ENCODE data around the gene BCAP31. TPM values are rescaled to one million over a fixed set of nuclear protein-coding genes. Genes with fewer than 3 reads are reported as not detected.
"Not testable (repeated sequence)": the region's sequence is repeated elsewhere in the genome, so short reads cannot be mapped to it uniquely, and the experiment has no call there.

BCAP31 gene
- total RNA-seq, 1 experiment from 2014 or later = 522 TPM

- ChIA-PET CTCF (interaction anchor here (0.6 kb wide), 2 partner anchors 70 to 736 kb away, joined by 3 to 4 read pairs; no protein-coding TSS in a partner anchor), POLR2A (ENCODE audit: unreplicated experiment) (interaction anchor here (0.6 to 0.7 kb wide), 2 partner anchors 421 to 788 kb away, joined by 3 read pairs; partner anchors contain the start of gene ZNF275)
- Histone ChIP-seq H3F3A (ENCODE audit: insufficient read depth, low read depth) (no peaks in the 10 kb centered on the region), H3K4me3 (no peak overlapping the region), H4K20me1 (ENCODE audit: insufficient read depth) (no peaks in the 10 kb centered on the region), H3K79me2 (ENCODE audit: low read depth) (no peaks in the 10 kb centered on the region), H3K4me1 (replicated peaks; ENCODE audit: insufficient read depth) (no peaks in the 10 kb centered on the region), H3K36me3 (ENCODE audit: low read depth) (no peaks in the 10 kb centered on the region), H3K4me2 (no peak overlapping the region), H2AFZ (no peak overlapping the region), H3K27me3 (ENCODE audit: insufficient read depth, low read depth) (no peaks in the 10 kb centered on the region), H3K9me3 (ENCODE audit: insufficient read depth, low read depth) (no peaks in the 10 kb centered on the region), H3K9me2 (ENCODE audit: insufficient read depth) (no peaks in the 10 kb centered on the region), H3K27ac (no peak overlapping the region)
- intact Hi-C loops (cut with micrococcal nuclease; ENCODE audit: unreplicated experiment) = no loop called here
- TF ChIP-seq CTCF (conservative IDR thresholded peaks at IDR 0.05) (no peak; the same call in 1 of the 2 replicates), EZH2 (IDR thresholded peaks at IDR 0.05; ENCODE audit: low read depth) (no peak)
- BruUV-seq (replicated peaks) = no TSS peak
- no peak for DNase-seq
Measured at GRCh38 chrX:153755136-153755535, 30.9 kb upstream of the BCAP31 start.

GRCh38 chrX:153750127-153750774, 26.1 kb upstream of the BCAP31 start:
- no TSS peak for BruUV-seq (replicated peaks)
- no peak for DNase-seq
- H3F3A ChIP-seq (ENCODE audit: insufficient read depth, low read depth) = no peaks in the 10 kb centered on the region
- no peak overlapping the region for H3K4me3 ChIP-seq
- no peaks in the 10 kb centered on the region for H3K36me3 ChIP-seq (ENCODE audit: low read depth)
- H3K9me2 ChIP-seq (ENCODE audit: insufficient read depth) = no peaks in the 10 kb centered on the region
- no peaks in the 10 kb centered on the region for H3K79me2 ChIP-seq (ENCODE audit: low read depth)
- POLR2A ChIA-PET (ENCODE audit: unreplicated experiment) = no interaction called here
- no peak overlapping the region for H3K27ac ChIP-seq
- intact Hi-C loops (cut with micrococcal nuclease; ENCODE audit: unreplicated experiment) = no loop called here
- no peaks in the 10 kb centered on the region for H4K20me1 ChIP-seq (ENCODE audit: insufficient read depth)
- no peaks in the 10 kb centered on the region for H3K27me3 ChIP-seq (ENCODE audit: insufficient read depth, low read depth)
- no peaks in the 10 kb centered on the region for H3K4me1 ChIP-seq (replicated peaks; ENCODE audit: insufficient read depth)
- TF ChIP-seq EZH2 (IDR thresholded peaks at IDR 0.05; ENCODE audit: low read depth) = no peak
- TF ChIP-seq CTCF (conservative IDR thresholded peaks at IDR 0.05) = no peak
- CTCF ChIA-PET = no interaction called here
- H3K4me2 ChIP-seq = no peak overlapping the region
- no peaks in the 10 kb centered on the region for H3K9me3 ChIP-seq (ENCODE audit: insufficient read depth, low read depth)
- no peak overlapping the region for H2AFZ ChIP-seq

GRCh38 chrX:153749017-153749416, 24.8 kb upstream of the BCAP31 start:
- H3K9me3 ChIP-seq (ENCODE audit: insufficient read depth, low read depth); H3K27ac ChIP-seq; H3K4me2 ChIP-seq; H3K4me1 ChIP-seq (replicated peaks; ENCODE audit: insufficient read depth); H3K36me3 ChIP-seq (ENCODE audit: low read depth); H3F3A ChIP-seq (ENCODE audit: insufficient read depth, low read depth); H3K27me3 ChIP-seq (ENCODE audit: insufficient read depth, low read depth); H3K4me3 ChIP-seq; intact Hi-C loops (cut with micrococcal nuclease; ENCODE audit: unreplicated experiment); BruUV-seq (replicated peaks); H4K20me1 ChIP-seq (ENCODE audit: insufficient read depth); H3K79me2 ChIP-seq (ENCODE audit: low read depth); POLR2A ChIA-PET (ENCODE audit: unreplicated experiment); H3K9me2 ChIP-seq (ENCODE audit: insufficient read depth); DNase-seq; CTCF ChIA-PET; H2AFZ ChIP-seq: not testable (repeated sequence)

GRCh38 chrX:153746991-153747390, 22.8 kb upstream of the BCAP31 start:
- H3K9me3 ChIP-seq (ENCODE audit: insufficient read depth, low read depth); H3K27ac ChIP-seq; H4K20me1 ChIP-seq (ENCODE audit: insufficient read depth); H3K27me3 ChIP-seq (ENCODE audit: insufficient read depth, low read depth); H3K4me2 ChIP-seq; BruUV-seq (replicated peaks); H3K4me3 ChIP-seq; intact Hi-C loops (cut with micrococcal nuclease; ENCODE audit: unreplicated experiment); H3F3A ChIP-seq (ENCODE audit: insufficient read depth, low read depth); DNase-seq; H3K79me2 ChIP-seq (ENCODE audit: low read depth); H3K4me1 ChIP-seq (replicated peaks; ENCODE audit: insufficient read depth); H3K36me3 ChIP-seq (ENCODE audit: low read depth); POLR2A ChIA-PET (ENCODE audit: unreplicated experiment); H2AFZ ChIP-seq; H3K9me2 ChIP-seq (ENCODE audit: insufficient read depth); CTCF ChIA-PET: not testable (repeated sequence)
